ENCODE measurements around the gene FAN1.
"Not testable (repeated sequence)": the region's sequence is repeated elsewhere in the genome, so short reads cannot be mapped to it uniquely, and the experiment has no call there.

Gene FAN1

GRCh38 chr15:30903497-30904187, at the start of gene FAN1:
Gene FAN1 (plus strand): TSS chr15:30903915. CDS start chr15:30904664, 749 bp downstream.
- H3K4me3 ChIP-seq, result peak within 1 kb of the TSS; percentile 73 to 88 (median 78)
- no peaks in the 10 kb centered on the region for H3K27me3 ChIP-seq
- no peaks in the 10 kb centered on the region for H3K9me3 ChIP-seq (replicated peaks in 1 of 11)
- H4K20me1 ChIP-seq, result no peaks in the 10 kb centered on the region
- peaks cover 0 to 13% (median 5%) of the 10 kb centered on the region in 11 experiments; a peak in 14 of 22 replicates for H3K36me3 ChIP-seq
- H3K27ac ChIP-seq, result peak within 1 kb of the TSS; percentile 26 to 83 (median 77); a peak in 21 of 22 replicates
- peaks cover 20 to 41% (median 32%) of the 10 kb centered on the region in 10 experiments for H3K4me1 ChIP-seq
- no peak for TF ChIP-seq Cebpa-rat (IDR thresholded peaks at IDR 0.05)
- peak within 1 kb of the TSS; percentile 82 to 98 (median 87) for H3K4me2 ChIP-seq
- peak within 1 kb of the TSS; percentile 74 to 88 (median 81) for H3K9ac ChIP-seq

- H3K9me3 ChIP-seq (replicated peaks in 1 of 11), result peaks cover 2 to 7% (median 4%) of the 10 kb centered on the region in 11 experiments
- no peak for TF ChIP-seq Cebpa-rat (IDR thresholded peaks at IDR 0.05)
- no peaks in the 10 kb centered on the region for H3K27me3 ChIP-seq
These were observed 44.4 kb upstream of the FAN1 start for GRCh38 chr15:30859091-30859874.

GRCh38 chr15:30865257-30865656, 38.5 kb upstream of the FAN1 start:
- Histone ChIP-seq H3K4me2 (no peak overlapping the region), H3K9ac (no peak overlapping the region), H3K36me3 (no peaks in the 10 kb centered on the region), H4K20me1 (no peaks in the 10 kb centered on the region), H3K4me3 (no peak overlapping the region), H3K27ac (no peak overlapping the region), H3K27me3 (no peaks in the 10 kb centered on the region), H3K4me1 (no peaks in the 10 kb centered on the region), H3K9me3 (replicated peaks in 1 of 11) (0 out of 22 replicates have a peak, but pooled peaks cover 0 to 13% (median 0%) of the 10 kb centered on the region in 11 experiments)
- TF ChIP-seq Cebpa-rat (IDR thresholded peaks at IDR 0.05), result no peak

More at GRCh38 chr15:30859091-30859874, 44.4 kb upstream of the FAN1 start:
- Histone ChIP-seq H3K9ac (no peak overlapping the region), H3K4me2 (no peak overlapping the region), H3K36me3 (no peaks in the 10 kb centered on the region), H4K20me1 (no peaks in the 10 kb centered on the region), H3K4me3 (no peak overlapping the region), H3K27ac (no peak overlapping the region), H3K4me1 (no peaks in the 10 kb centered on the region)

GRCh38 chr15:30870681-30871080, 33.0 kb upstream of the FAN1 start:
- Histone ChIP-seq H3K9ac (no peak overlapping the region), H3K4me2 (no peak overlapping the region), H3K36me3 (no peaks in the 10 kb centered on the region), H3K27me3 (no peaks in the 10 kb centered on the region), H3K4me3 (no peak overlapping the region), H3K9me3 (replicated peaks in 1 of 11) (0 out of 22 replicates have a peak, but pooled peaks cover 0 to 11% (median 0%) of the 10 kb centered on the region in 11 experiments), H4K20me1 (no peaks in the 10 kb centered on the region), H3K27ac (no peak overlapping the region), H3K4me1 (no peaks in the 10 kb centered on the region)
- no peak for TF ChIP-seq Cebpa-rat (IDR thresholded peaks at IDR 0.05)

- Histone ChIP-seq H3K9ac (no peak overlapping the region), H3K27ac (no peak overlapping the region), H3K4me2 (no peak overlapping the region), H3K4me1 (no peaks in the 10 kb centered on the region), H4K20me1 (no peaks in the 10 kb centered on the region), H3K9me3 (replicated peaks in 1 of 11) (no peaks in the 10 kb centered on the region), H3K27me3 (no peaks in the 10 kb centered on the region), H3K36me3 (no peaks in the 10 kb centered on the region), H3K4me3 (no peak overlapping the region)
- no peak for TF ChIP-seq Cebpa-rat (IDR thresholded peaks at IDR 0.05)
These were observed 31.4 kb upstream of the FAN1 start for GRCh38 chr15:30872341-30872748.

- Histone ChIP-seq H3K9me3 (replicated peaks in 1 of 11) (peaks cover 0 to 9% (median 0%) of the 10 kb centered on the region in 11 experiments; a peak in 5 of 22 replicates), H3K4me3 (no peak overlapping the region), H3K27ac (no peak overlapping the region), H4K20me1 (no peaks in the 10 kb centered on the region), H3K4me2 (no peak overlapping the region), H3K27me3 (no peaks in the 10 kb centered on the region), H3K4me1 (no peaks in the 10 kb centered on the region), H3K36me3 (no peaks in the 10 kb centered on the region), H3K9ac (no peak overlapping the region)
- no peak for TF ChIP-seq Cebpa-rat (IDR thresholded peaks at IDR 0.05)
These were observed 26.6 kb upstream of the FAN1 start for GRCh38 chr15:30877070-30877469.

- Histone ChIP-seq H3K9me3 (replicated peaks in 1 of 11) (peaks cover 0 to 9% (median 0%) of the 10 kb centered on the region in 11 experiments; a peak in 5 of 22 replicates), H3K27ac (no peak overlapping the region), H4K20me1 (no peaks in the 10 kb centered on the region), H3K9ac (no peak overlapping the region), H3K4me1 (no peaks in the 10 kb centered on the region), H3K4me2 (no peak overlapping the region), H3K27me3 (no peaks in the 10 kb centered on the region), H3K4me3 (no peak overlapping the region), H3K36me3 (no peaks in the 10 kb centered on the region)
- no peak for TF ChIP-seq Cebpa-rat (IDR thresholded peaks at IDR 0.05)
These were observed 25.2 kb upstream of the FAN1 start for GRCh38 chr15:30878515-30878914.

- no peak overlapping the region for H3K27ac ChIP-seq
- H3K9ac ChIP-seq, result no peak overlapping the region
- no peak overlapping the region for H3K4me3 ChIP-seq
- no peaks in the 10 kb centered on the region for H3K4me1 ChIP-seq
- H3K36me3 ChIP-seq, result no peaks in the 10 kb centered on the region
- H3K9me3 ChIP-seq (replicated peaks in 1 of 11), result peaks cover 0 to 9% (median 0%) of the 10 kb centered on the region in 11 experiments; a peak in 5 of 22 replicates
- no peaks in the 10 kb centered on the region; a peak in 1 of 22 replicates for H4K20me1 ChIP-seq
- no peaks in the 10 kb centered on the region for H3K27me3 ChIP-seq
- no peak overlapping the region for H3K4me2 ChIP-seq
- TF ChIP-seq Cebpa-rat (IDR thresholded peaks at IDR 0.05), result no peak
These were observed 20.8 kb upstream of the FAN1 start for GRCh38 chr15:30882849-30883433.

GRCh38 chr15:30883666-30884065, 20.0 kb upstream of the FAN1 start:
- H3K9me3 ChIP-seq (replicated peaks in 1 of 11); H3K9ac ChIP-seq; H3K4me2 ChIP-seq; H3K4me1 ChIP-seq; H3K27ac ChIP-seq; H4K20me1 ChIP-seq; H3K27me3 ChIP-seq; H3K36me3 ChIP-seq; H3K4me3 ChIP-seq: not testable (repeated sequence)

All from BLaER1 treated with 17β-estradiol and CSF1 and Interleukin-3, amounts not matched to agents 10 nM and 100 nM (cell line).